DLD1 (cell line): ENCODE results near the gene METTL24.
"Not testable (repeated sequence)": the region's sequence is repeated elsewhere in the genome, so short reads cannot be mapped to it uniquely, and the experiment has no call there.

ENCODE experiments used
- in situ Hi-C: cut with HindIII; loops from 2 replicates; pipeline ENCODE4 v1.10.0; 2017; ENCODE audit warnings: low sequenced_read_pairs

Gene METTL24

DNA sequence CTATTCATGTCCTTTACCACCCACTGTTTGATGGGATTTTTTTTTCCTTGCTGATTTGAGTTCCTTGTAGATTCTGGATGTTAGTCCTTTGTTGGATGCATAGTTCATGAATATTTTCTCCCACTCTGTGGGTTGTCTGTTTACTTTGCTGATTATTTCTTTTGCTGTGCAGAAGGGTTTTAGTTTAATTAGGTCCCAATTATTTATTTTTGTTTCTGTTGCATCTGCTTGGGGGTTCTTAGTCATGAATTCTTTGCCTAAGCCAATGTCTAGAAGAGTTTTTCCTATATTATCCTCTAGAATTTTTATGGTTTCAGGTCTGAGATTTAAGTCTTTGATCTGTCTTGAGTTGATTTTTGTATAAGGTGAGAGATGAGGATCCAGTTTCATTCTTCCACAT is 85.4 kb downstream of the METTL24 start:
- in situ Hi-C loops = not testable (repeated sequence)

DNA sequence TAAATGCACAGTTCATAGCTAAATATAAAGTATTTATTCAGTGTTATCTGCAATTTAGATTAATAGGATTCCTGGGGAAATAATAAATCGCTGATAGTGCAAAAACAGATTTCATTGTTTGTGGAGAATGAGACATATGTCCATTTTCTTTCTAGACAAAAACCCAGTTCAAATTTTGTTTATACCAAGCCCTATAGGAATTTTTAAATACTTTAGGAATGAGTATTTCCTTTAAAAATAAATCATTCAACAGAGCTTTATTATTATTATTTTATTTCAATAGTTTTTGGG is 86.5 kb downstream of the METTL24 start:
- in situ Hi-C loops = no loop called here

DNA sequence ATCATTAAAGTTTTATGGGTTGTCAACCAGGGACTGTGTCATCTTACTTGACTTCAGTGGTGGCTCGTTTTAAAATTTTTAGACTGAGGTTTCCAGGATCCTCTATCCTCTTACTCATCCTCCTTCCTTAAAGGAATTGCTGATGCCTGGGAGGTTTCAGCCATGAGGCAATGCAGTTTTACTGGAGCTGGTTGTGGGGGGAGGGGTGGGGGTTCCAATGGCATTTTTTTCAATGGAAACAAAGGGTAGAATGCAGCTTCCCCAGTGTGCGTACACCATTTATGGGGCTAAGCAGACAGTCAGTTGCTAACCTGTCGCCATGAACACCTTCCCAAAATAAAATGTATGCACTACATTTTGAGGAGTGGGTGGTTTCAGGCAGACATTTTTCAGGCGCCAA is 88.0 kb downstream of the METTL24 start:
- in situ Hi-C loops = no loop called here

DNA sequence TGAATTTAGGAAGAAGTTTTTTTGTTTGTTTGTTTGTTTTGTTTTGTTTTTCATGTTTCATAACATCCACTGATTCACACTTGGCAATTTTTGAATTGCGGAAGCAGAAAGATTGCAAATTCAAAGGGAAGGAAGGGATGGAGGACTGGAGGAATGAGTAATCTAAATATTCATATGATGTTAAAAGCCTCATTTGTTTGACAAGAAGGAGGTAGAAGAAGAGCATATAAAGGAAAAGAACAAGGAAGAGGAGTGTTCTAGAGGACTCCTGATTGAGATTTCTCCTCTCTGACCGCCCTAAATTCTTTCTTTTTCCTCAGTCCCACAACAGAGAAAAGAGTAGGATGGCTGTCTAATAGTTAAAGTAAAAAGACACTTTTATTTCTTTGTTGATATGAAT is 88.5 kb downstream of the METTL24 start:
- in situ Hi-C loops = no loop called here

DNA sequence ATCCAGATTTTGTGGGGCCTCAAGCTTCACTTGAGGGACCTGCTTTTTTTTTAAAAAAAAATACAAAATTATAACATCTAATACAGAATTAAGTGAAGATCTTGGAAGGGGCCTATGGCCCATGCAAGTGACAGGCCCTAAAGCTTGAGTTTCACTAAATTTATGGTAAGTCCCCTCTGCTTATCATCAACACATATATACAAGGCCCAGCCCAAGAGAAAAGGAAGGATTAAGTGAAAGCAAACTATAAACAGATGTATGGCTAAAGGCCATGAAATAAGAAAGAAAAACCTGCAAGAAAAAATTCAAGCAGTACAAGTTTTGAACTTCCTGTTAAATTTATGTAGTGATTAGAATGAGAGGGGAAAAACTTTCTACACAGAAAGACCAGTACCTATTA is 91.2 kb downstream of the METTL24 start:
- in situ Hi-C loops = no loop called here

DNA sequence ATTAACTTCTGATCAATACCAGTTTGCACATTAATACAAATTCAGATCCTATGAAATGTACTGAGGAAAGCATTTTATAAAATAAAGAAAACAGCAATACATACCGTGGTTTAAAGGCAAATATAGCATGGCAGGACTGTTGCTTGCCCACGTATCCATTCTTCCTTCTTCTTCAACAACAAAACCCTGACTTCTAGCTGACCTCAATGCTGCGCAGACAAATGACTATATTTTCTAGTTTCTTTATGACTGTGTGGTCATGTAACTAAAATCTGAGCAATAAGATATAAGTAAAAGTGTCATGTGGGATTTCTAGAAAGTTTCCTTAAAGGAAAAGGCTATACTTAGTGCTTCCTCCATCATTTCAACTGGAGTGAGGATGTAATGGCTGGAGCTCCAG is 92.9 kb downstream of the METTL24 start:
- in situ Hi-C loops = no loop called here

DNA sequence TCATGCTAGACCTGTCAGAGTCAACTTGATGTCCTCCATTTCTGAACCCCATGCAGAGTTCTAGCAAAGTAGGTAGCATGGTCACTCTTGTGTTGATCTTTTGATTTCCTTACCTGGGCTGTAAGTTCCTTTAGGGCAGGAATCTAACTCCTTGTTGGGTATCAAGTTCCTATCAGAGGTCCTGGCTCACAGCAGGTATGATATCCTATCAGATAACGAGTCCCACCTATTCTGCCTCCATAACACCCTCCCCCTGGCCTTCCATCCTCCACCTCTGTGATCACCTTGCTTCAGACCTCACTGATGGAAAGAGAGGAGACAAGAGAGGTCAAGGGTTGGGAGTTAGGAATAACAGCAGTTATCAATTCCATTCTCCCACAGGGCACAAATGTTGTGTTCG is 101.8 kb downstream of the METTL24 start:
- in situ Hi-C loops = no loop called here

DNA sequence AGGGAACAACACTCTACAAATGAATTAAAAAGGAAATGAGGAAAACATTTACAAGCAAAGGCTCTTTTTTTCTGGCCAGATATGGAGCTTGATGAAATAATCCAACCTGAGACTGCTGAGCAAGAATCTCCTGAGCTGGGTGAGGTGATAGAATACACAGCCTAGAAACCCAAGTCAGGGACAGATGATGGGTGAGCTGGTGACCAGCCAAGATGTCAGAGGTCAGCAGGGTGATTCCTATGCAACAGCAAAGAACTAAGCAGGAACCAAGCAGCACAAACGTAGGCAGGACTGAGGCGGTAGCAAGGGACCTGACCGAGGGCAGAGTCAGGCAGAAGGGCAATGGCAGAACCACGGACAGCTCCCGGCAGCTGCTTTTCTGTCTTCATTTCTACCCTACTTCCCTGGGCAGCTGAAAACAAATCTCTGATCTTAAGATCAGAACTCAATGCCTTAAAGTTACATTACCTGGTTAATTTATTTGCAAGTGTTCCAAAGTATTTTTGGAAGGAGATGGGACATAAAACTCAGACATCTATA is 102.9 kb downstream of the METTL24 start:
- in situ Hi-C loops = no loop called here

DNA sequence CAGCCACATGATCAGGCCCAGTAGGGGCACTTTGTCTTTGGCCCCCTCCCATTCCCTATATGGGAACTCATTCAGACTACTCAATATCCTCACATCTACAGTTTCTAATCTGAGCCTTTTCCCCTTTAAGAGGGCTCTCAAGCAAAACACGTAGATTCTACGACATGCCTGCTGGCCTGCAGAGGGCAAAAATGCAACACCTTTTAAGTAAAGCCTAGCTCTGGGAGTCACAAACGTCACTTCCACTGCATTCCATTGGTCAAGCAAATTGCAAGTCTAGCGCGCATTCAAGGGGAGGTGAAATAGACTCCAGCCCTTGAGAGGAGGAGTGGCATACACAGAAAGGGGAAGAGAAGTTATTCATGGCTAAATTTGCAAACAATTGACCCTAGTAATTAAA is 107.3 kb downstream of the METTL24 start:
- in situ Hi-C loops = no loop called here

DNA sequence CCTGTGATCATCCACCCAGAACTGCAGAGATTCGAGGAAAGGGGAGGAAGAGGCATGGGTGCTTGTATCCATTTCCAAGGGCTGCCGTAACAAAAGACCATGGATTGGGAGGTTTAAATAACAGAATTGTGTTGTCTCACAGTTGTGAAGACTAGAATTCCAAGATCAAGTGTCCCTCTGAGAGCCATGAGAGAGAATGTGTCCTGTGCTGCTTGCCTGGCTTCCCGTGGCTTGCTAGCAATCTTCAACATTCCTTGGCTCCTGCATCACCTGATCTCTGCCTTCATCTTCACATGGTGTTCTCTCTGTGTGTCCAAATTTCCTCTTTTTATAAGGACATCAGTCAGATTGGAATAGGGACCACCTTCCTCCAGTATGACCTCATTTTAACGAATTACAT is 108.1 kb downstream of the METTL24 start:
- in situ Hi-C loops = no loop called here

DNA sequence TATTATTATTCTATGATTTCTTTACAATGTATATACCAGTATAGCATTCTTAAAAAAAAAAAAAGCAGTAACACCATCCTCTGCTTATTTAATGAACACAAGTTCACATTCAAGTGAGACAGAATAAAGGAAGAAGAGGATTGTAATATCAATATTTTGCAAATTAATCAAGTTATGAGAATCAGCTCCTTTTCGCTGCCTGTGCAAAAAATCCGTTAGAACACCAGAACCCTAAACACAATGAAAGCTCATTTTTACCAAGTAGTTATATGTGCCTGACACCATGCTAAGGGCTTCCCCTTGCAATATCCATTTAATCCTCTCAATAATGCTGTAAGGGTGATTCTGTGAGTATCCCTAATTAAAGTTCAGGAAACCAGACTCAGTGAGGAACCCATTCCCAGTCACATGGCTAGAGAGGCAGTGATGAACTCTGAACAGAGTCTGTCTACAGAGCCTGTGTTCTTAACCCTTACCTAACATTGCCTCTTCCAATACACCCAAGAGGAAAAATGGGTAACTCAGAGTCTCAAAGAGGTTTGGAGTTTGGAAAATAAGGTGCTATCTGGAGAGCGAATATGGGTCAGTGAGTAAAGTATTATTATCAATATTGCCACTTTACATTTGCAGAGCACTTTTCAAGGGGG is 111.1 kb downstream of the METTL24 start:
- in situ Hi-C loops = no loop called here

DNA sequence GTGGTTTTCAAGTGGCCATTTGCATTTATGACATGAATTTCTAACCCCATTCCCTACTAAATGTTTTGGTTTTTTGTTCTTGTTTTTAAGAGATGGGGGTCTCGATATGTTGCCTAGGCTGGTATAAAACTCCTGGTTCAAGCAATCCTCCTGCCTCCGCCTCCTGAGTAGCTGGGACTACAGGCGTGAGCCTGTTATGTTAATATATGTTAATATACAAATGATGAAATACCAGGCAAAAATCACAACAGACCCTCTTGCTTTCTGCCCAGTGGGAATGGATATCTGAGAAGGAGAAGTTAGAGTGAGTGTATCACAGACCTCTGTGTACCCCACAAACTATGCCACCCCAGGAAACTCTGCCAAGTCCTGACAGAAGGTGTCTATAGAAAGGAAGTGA is 111.8 kb downstream of the METTL24 start:
- in situ Hi-C loops = no loop called here

DNA sequence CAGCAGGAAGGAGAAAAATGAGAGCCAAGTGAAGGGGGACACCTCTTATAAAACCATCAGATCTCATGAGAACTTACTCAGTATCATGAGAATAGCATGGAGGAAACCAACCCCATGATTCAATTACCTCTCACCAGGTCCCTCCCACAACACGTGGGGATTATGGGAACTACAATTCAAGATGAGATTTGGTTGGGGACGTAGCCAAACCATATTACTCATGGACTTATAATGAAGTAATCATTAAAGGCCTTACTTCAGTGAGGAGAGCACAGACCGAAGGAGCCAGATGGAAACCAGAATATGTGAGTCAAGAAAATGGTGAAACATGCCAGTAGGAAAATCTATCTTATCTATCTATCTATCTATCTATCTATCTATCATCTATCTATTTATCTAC is 113.5 kb downstream of the METTL24 start:
- in situ Hi-C loops = not testable (repeated sequence)

DNA sequence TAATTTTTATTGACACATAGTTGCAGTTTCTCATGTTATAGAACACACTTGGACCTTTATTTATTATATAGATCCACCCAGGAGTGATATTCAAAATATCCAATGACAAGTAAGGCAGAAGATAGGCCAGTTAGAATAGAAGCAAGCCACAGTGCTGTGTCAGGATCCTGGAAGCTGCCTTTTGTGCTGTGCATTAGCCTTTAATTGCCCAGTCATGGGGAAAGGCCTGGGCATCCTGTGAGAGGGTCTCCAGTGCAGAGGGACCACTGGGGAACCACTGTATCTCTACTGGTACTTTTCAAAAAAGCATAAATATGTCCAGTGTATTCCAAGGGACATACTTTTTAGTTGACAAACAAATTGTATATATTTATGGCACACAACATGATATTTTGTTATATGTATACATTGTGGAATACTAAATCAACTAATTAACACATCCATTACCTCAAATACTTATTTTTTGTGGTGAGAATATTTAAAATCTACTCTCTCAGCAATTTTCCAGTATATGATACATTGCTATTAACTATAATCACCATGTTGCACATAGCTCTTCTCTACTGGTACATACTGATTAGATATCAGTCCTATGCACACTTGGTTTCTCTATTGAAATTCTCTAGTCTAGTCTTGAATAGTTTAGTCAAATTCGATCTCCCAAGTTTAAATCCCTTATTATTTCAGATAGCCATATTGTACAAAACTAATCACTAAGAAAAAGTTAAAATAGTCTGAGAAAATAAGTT is 118.4 kb downstream of the METTL24 start:
- in situ Hi-C loops = no loop called here

DNA sequence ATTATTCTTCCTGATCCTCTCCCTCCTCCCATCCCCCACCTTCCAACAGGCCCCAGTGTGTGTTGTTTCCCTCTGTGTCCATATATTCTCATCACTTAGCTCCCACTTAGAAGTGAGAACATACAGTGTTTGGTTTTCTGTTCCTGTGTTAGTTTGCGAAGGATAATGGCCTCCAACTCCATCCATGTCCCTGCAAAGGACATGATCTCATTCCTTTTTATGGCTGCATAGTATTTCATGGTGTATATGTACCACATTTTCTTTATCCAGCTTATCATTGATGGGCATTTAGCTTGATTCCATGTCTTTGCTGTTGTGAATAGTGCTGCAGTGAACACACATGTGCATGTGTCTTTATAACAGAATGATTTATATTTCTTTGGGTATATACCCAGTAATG is 122.1 kb downstream of the METTL24 start:
- in situ Hi-C loops = not testable (repeated sequence)

DNA sequence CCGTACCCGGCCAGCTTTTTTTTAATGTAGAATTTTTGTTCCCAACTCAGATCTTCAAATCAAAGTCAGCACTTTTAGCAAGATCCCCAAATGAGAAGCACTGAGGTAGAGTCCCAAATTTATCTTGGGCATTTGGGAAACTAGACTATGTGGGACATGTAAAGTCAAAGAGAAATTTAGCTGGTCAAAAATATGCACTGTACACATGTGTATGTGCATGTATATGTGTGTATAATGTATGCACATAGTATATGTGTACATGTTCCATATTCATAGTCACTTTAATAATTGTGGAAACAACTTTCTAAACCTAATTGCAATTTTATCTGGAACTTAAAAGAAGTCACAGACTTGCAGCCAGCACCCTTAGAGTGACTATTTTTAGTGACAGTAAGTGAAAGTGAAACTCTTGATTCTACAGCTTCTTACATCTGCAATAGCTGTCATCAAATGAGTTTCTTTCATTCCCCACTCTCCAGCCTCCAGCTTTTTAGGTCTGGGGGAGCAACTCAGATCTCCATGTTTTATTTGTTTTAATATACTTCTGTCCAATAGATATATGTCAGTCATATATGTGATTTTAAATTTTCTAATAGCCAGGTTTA is 124.3 kb downstream of the METTL24 start:
- in situ Hi-C loops = no loop called here

DNA sequence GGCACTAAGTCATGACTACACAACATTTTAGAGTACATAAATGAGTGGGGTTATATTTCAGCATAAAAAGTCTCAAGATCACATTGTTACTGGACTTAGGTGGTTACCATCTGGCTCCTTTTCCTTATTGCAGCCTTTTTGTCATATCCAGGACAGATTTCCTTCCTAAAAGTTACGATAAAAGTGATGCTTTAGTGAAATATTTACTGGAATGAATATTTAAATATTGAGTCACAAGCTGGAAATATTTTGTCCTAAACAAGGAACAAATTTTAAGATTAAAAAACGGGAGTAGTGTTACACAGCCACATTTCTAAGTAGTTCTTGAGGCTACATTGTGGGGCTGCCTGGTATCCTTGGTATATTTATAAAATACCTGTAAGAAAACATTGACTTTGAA is 125.7 kb downstream of the METTL24 start:
- in situ Hi-C loops = no loop called here

DNA sequence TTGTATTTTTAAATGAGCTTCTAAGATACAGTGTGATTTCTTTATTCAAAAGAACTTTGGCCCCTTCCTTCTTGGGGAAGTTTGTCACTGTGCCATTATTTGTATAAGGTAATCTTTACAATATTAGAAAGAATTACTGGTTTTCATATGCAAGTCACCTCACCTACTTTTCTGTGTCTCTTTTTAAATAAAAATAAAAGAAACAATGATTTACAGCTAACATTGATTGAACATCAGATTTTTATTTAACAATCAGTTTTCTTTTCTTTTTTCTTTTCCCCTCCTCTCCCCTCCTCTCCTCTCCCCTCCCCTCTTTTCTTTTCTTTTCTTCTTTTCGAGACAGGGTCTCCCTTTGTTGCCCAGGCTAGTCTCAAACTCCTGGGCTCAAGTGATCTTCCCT is 131.9 kb downstream of the METTL24 start:
- in situ Hi-C loops = no loop called here

DNA sequence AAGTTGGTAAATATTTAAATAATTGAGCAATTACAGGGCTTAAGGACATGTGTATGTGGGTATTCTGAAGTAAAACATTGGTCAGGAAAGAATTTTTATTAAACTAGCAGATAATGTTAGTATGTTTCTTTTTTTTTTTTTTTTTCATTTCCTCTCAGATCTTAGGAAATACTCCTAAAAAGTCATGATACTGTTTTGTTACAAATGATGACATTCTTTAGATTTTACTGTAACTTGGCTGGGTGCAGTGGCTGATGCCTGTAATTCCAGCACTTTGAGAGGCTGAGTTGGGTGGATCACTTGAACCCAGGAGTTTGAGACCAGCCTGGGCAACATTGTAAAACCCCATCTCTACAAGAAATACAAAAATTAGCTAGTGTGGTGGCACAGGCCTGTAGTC is 136.4 kb downstream of the METTL24 start:
- in situ Hi-C loops = no loop called here

DNA sequence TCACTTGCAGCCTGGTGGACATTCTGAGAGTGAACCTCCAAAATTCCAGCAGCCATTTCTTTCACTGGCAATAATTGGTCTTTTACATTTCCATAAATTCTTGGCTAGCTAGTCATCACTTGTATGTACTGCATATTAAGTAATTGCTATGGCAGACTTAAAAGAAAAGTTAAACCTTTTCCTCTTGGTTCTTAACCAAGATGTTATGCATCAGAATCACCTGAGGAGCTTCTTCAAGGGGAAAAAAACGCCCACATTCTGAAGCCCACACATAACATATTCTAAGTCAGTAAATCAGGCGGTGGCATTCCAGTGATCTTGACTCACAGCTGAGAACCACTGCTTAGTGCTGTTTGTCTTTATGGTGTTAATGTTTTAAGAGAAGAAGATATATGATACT is 140.9 kb downstream of the METTL24 start:
- in situ Hi-C loops = no loop called here

DNA sequence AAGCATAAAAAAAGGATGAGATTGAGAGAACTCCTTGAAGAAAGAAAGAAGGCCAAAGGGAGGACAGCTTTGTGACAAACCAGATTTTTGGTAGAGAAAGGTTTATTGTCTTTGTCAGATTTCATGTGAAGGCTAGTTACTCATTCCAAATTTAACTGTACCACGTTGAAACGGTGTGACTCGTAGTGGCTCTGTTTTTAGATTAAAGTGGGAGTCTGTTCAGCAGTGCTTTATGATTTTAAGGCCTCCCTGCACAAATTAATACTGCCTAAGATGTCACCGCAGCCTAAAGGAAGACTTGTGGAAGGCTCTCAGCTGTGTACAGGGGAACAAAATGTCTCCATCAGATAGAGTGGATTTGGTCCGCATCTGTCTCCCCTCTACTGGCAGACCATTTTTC is 142.0 kb downstream of the METTL24 start:
- in situ Hi-C loops = no loop called here

DNA sequence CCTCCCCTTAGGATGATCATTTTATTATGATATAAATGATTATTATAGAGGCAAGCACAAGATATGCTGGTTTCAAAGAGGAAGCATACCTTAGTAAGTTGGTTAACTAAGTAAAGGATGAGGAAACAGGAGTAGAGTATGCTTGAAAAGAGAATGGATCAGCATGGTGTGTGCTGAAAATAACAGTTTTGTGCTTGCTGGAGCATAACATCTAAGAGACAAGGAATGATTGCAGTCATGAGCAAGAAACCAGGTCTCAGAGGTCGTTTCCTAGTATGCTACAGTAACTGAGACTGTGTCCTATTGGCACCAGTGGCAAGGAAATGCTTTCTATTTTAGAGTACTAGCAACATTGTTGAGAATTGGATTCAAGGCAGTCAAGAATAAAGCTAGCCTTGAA is 143.8 kb downstream of the METTL24 start:
- in situ Hi-C loops = no loop called here
